Measurements from ENCODE around the gene TSPAN5. TPM values are rescaled to one million over a fixed set of nuclear protein-coding genes. Genes with fewer than 3 reads are reported as not detected.

The TSPAN5 gene
- total and polyA plus RNA-seq, 9 of the 15 experiments (the other 6 are each of a cell fraction or from before 2014, with no cell fraction given), result 0.58 to 6.6 (median 0.73) TPM

- H3K27me3 ChIP-seq (ENCODE audit: control insufficient read depth in 2 of 2, insufficient read depth in 2 of 2, low read length in 2 of 2), result no peaks in the 10 kb centered on the region
- H3K36me3 ChIP-seq (ENCODE audit: control insufficient read depth, insufficient read depth, low read length), result peaks cover 8% of the 10 kb centered on the region; the same call in 2 of the 3 replicates
- ChIA-PET POLR2A (no interaction called here), CTCF (ENCODE audit: low intra/inter-chr PET ratio) (no interaction called here)
- ATAC-seq (no peak), FAIRE-seq (no peak), DNase-seq (ENCODE audit: extremely low read depth in 1 of 4, low spot score in 3 of 4) (no peak)
- H3K9me1 ChIP-seq (ENCODE audit: control insufficient read depth, insufficient read depth, low read length), result no peaks in the 10 kb centered on the region
- no peaks in the 10 kb centered on the region for H3K79me2 ChIP-seq (ENCODE audit: control insufficient read depth, insufficient read depth, low read length)
- no TSS peak for BruUV-seq (replicated peaks)
- TF ChIP-seq ID3 (CRISPR knock-in tag; IDR thresholded peaks at IDR 0.05), result no peak
- no peak for TF ChIP-seq ID3 (tag; IDR thresholded peaks at IDR 0.05)
- TF ChIP-seq STAT5A (IDR thresholded peaks at IDR 0.05; ENCODE audit: borderline replicate concordance, low read length), result no peak
- in situ Hi-C loops (cut with MboI), result no loop called here
- no peaks in the 10 kb centered on the region for H4K20me1 ChIP-seq (replicated peaks; ENCODE audit: control insufficient read depth, insufficient read depth, low read length)
- no peak overlapping the region for H3K4me3 ChIP-seq
- no peak overlapping the region for H3K27ac ChIP-seq (ENCODE audit: extremely low read depth, low read depth, low read length)
- no peaks in the 10 kb centered on the region; a peak in 1 of 5 replicates for H3K4me1 ChIP-seq (replicated peaks in 1 of 2; ENCODE audit: control insufficient read depth in 2 of 2, insufficient read depth in 2 of 2, low read length in 2 of 2)
- H2AFZ ChIP-seq (ENCODE audit: low read depth, low read length), result no peak overlapping the region
- intact Hi-C loops (cut with micrococcal nuclease), result no loop called here
- no peak overlapping the region for H3K4me2 ChIP-seq (ENCODE audit: insufficient read depth, low read length)
- no peak overlapping the region for H3K9ac ChIP-seq (ENCODE audit: insufficient read depth in 1 of 2, low read depth in 2 of 2, low read length in 2 of 2)
- H3K9me3 ChIP-seq (replicated peaks; ENCODE audit: control insufficient read depth, insufficient read depth, low read depth, low read length), result no peaks in the 10 kb centered on the region
Measured at GRCh38 chr4:98444371-98444770, 214.0 kb downstream of the TSPAN5 start.

- POLR2A ChIA-PET, result no interaction called here
- intact Hi-C loops (cut with micrococcal nuclease) (no loop called here), in situ Hi-C loops (cut with MboI) (no loop called here)
- no peaks in the 10 kb centered on the region for H3K9me3 ChIP-seq (replicated peaks; ENCODE audit: control insufficient read depth, insufficient read depth, low read depth, low read length)
- no peaks in the 10 kb centered on the region for H3K79me2 ChIP-seq (ENCODE audit: control insufficient read depth, insufficient read depth, low read length)
- CTCF ChIA-PET (ENCODE audit: low intra/inter-chr PET ratio), result no interaction called here
- TF ChIP-seq ZNF184 (CRISPR knock-in tag; IDR thresholded peaks at IDR 0.05), result no peak
- TF ChIP-seq BRF1 (IDR thresholded peaks at IDR 0.05; ENCODE audit: borderline replicate concordance, extremely low read depth, insufficient read length), result no peak
- TF ChIP-seq NR4A1 (CRISPR knock-in tag; IDR thresholded peaks at IDR 0.05), result no peak
- TF ChIP-seq NR4A1 (tag; IDR thresholded peaks at IDR 0.05), result no peak
- TF ChIP-seq KAT2B (IDR thresholded peaks at IDR 0.05; ENCODE audit: low read depth, low read length), result no peak
- TF ChIP-seq NR0B1 (IDR thresholded peaks at IDR 0.05; ENCODE audit: partially characterized antibody), result no peak
- no peak for TF ChIP-seq RAD21 (CRISPR knock-in tag; conservative IDR thresholded peaks at IDR 0.05 in 1 of 2, IDR thresholded peaks at IDR 0.05 in 1 of 2)
- TF ChIP-seq ZNF143 (CRISPR knock-in tag; IDR thresholded peaks at IDR 0.05), result no peak
- no TSS peak for BruUV-seq (replicated peaks)
- no peak for ATAC-seq
- H2AFZ ChIP-seq (ENCODE audit: low read depth, low read length), result no peak overlapping the region
- DNase-seq (ENCODE audit: extremely low read depth in 1 of 4, low spot score in 3 of 4), result no peak
- H3K9ac ChIP-seq (ENCODE audit: insufficient read depth in 1 of 2, low read depth in 2 of 2, low read length in 2 of 2), result no peak overlapping the region
- no peaks in the 10 kb centered on the region for H3K4me1 ChIP-seq (replicated peaks in 1 of 2; ENCODE audit: control insufficient read depth in 2 of 2, insufficient read depth in 2 of 2, low read length in 2 of 2)
- no peaks in the 10 kb centered on the region for H3K9me1 ChIP-seq (ENCODE audit: control insufficient read depth, insufficient read depth, low read length)
- no peak overlapping the region for H3K4me2 ChIP-seq (ENCODE audit: insufficient read depth, low read length)
- H3K27ac ChIP-seq (ENCODE audit: extremely low read depth, low read depth, low read length), result no peak overlapping the region
- no peaks in the 10 kb centered on the region for H3K27me3 ChIP-seq (ENCODE audit: control insufficient read depth in 2 of 2, insufficient read depth in 2 of 2, low read length in 2 of 2)
- FAIRE-seq, result no peak
- H3K4me3 ChIP-seq, result no peak overlapping the region
- H3K36me3 ChIP-seq (ENCODE audit: control insufficient read depth, insufficient read depth, low read length), result peaks cover 10% of the 10 kb centered on the region; the same call in 1 of the 3 replicates
- no peaks in the 10 kb centered on the region for H4K20me1 ChIP-seq (replicated peaks; ENCODE audit: control insufficient read depth, insufficient read depth, low read length)
- WGBS (ENCODE audit: insufficient coverage, low coverage, missing lambda C conversion rate), result 81% methylated on average over 6 of the region's 6 CpGs
Measured at GRCh38 chr4:98434816-98435215, 223.6 kb downstream of the TSPAN5 start.

All from K562 (cell line).